ENCODE data around the gene ACSM2B. TPM values are rescaled to one million over a fixed set of nuclear protein-coding genes. Genes with fewer than 3 reads are reported as not detected.
"Not testable (repeated sequence)": the region's sequence is repeated elsewhere in the genome, so short reads cannot be mapped to it uniquely, and the experiment has no call there.

Gene ACSM2B
- not detected in 2 replicates for total RNA-seq

DNA sequence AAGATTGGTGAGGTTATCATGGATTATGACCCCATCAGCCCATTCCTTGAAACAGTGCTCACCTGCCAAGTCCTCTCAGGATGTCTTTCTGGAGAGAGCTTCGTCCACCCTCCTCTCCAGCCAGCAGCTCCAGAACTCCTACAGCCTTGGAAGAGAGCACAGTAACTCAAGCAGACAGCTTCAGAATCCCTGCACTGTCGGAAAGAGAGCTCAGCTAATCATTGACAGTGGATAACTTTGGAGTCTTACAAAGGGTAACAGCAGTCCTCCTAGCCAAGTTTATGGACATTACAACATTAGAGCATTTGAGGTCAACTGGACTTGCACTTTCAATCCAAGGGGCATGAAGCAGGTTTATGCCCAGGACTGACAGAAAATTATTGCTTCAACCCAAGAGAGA is at the start of gene ACSM2B:
Gene ACSM2B, minus strand, starts transcription at position 223 of the 400 bp plus-strand sequence. CDS start 11,522 bp downstream, outside the sequence.
- H3K9me3 Mint-ChIP-seq; ATAC-seq (ENCODE audit: low read depth); intact Hi-C loops (cut with micrococcal nuclease); H3K27ac Mint-ChIP-seq; H3K4me1 Mint-ChIP-seq; CTCF ChIA-PET; H3K36me3 Mint-ChIP-seq (ENCODE audit: low read depth); H3K4me3 Mint-ChIP-seq; H3K27me3 Mint-ChIP-seq; DNase-seq; POLR2A ChIA-PET: not testable (repeated sequence)

- no peak for TF ChIP-seq CTCF (IDR thresholded peaks at IDR 0.05)
- ATAC-seq (ENCODE audit: low read depth) (no peak), DNase-seq (no peak)
- Mint-ChIP-seq H3K9me3 (no peaks in the 10 kb centered on the region), H3K4me3 (no peak overlapping the region), H3K27ac (no peak overlapping the region), H3K4me1 (peaks cover 10% of the 10 kb centered on the region), H3K27me3 (peaks cover 2% of the 10 kb centered on the region), H3K36me3 (ENCODE audit: low read depth) (no peaks in the 10 kb centered on the region)
- ChIA-PET CTCF (no interaction called here), POLR2A (no interaction called here)
- intact Hi-C loops (cut with micrococcal nuclease), result no loop called here
Observed at GRCh38 chr16:20624882-20625807, 49.0 kb upstream of the ACSM2B start.

DNA sequence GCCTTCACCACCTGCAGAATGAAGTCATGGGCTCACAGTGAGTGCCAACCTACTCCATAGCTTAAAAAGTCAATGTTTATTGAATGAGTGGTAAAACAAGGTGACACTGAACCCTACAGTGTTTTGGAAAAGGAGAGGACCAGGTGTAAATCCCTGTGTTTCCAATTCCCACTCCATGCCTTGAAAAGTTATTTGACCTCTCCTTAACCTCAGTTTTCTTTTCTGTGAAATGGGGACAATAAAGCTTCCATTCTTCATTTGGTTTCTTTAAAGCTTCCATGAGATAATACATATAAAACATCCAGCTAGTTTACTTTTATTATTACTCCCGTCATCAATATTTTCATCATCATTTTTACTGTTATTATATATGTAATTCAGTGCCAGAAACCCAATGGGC is 48.0 kb upstream of the ACSM2B start:
- peaks cover 10% of the 10 kb centered on the region for H3K4me1 Mint-ChIP-seq
- intact Hi-C loops (cut with micrococcal nuclease), result no loop called here
- no peak overlapping the region for H3K27ac Mint-ChIP-seq
- ChIA-PET CTCF (no interaction called here), POLR2A (no interaction called here)
- H3K9me3 Mint-ChIP-seq, result no peaks in the 10 kb centered on the region
- no peak overlapping the region for H3K4me3 Mint-ChIP-seq
- peaks cover 2% of the 10 kb centered on the region for H3K27me3 Mint-ChIP-seq
- H3K36me3 Mint-ChIP-seq (ENCODE audit: low read depth), result no peaks in the 10 kb centered on the region
- no peak for DNase-seq
- ATAC-seq (ENCODE audit: low read depth), result no peak
- TF ChIP-seq CTCF (IDR thresholded peaks at IDR 0.05), result no peak

GRCh38 chr16:20622498-20622870 is 46.3 kb upstream of the ACSM2B start:
- TF ChIP-seq CTCF (IDR thresholded peaks at IDR 0.05), result no peak
- DNase-seq, result no peak
- no peaks in the 10 kb centered on the region for H3K9me3 Mint-ChIP-seq
- intact Hi-C loops (cut with micrococcal nuclease), result no loop called here
- H3K27me3 Mint-ChIP-seq, result peaks cover 4% of the 10 kb centered on the region
- no peak for ATAC-seq (ENCODE audit: low read depth)
- ChIA-PET POLR2A (no interaction called here), CTCF (no interaction called here)
- no peaks in the 10 kb centered on the region for H3K4me1 Mint-ChIP-seq
- H3K27ac Mint-ChIP-seq, result no peak overlapping the region
- H3K36me3 Mint-ChIP-seq (ENCODE audit: low read depth), result no peaks in the 10 kb centered on the region
- no peak overlapping the region for H3K4me3 Mint-ChIP-seq

DNA sequence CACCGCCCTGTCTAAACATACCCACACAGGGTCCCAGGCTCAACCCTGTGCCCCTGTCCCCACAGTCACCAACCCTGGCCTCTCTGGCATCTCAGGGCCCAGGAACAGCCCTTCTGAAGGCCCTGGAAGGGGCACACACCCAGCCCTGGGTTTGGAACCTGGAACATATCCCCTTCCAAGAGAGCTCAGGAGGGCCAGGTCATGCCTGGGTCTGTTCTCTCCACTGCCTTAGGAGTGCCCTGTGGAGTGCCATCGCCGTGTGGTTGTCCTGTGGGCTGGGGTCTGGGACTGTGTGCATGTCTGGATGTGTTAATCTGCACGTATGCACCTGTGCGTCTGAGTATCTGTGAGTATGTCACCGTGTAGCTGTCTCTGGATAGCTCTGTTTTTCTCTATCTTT is 45.2 kb upstream of the ACSM2B start:
- Mint-ChIP-seq H3K4me1 (no peaks in the 10 kb centered on the region), H3K27me3 (peaks cover 4% of the 10 kb centered on the region), H3K36me3 (ENCODE audit: low read depth) (no peaks in the 10 kb centered on the region), H3K27ac (no peak overlapping the region), H3K9me3 (no peaks in the 10 kb centered on the region), H3K4me3 (no peak overlapping the region)
- ATAC-seq (ENCODE audit: low read depth) (no peak), DNase-seq (no peak)
- CTCF ChIA-PET, result no interaction called here
- POLR2A ChIA-PET, result no interaction called here
- TF ChIP-seq CTCF (IDR thresholded peaks at IDR 0.05), result no peak
- intact Hi-C loops (cut with micrococcal nuclease), result no loop called here

Data from activated B cell treated with CpG ODN at 0.5 μM for 24 hours (primary cell).